IPS DF 6.9 (cell line): ENCODE data around the gene SPACA4.

Source experiments
- DNase-seq: peaks from one replicate; pipeline ENCODE4 v3.0.0-alpha.2; 2013; ENCODE audit warnings: low read depth, low spot score
- H3K27ac ChIP-seq: one replicate; pipeline ENCODE4 v1.5.1; 2013; ENCODE audit warnings: low read length, control low read depth
- H3K27me3 ChIP-seq: 2 replicates; pipeline ENCODE4 v1.6.1; 2013; ENCODE audit warnings: mild to moderate bottlenecking, low read length; ENCODE audit not compliant: control insufficient read depth, insufficient read depth
- H3K36me3 ChIP-seq: 2 replicates; pipeline ENCODE4 v1.6.1; 2013; ENCODE audit warnings: low read length; ENCODE audit not compliant: control insufficient read depth, insufficient read depth
- H3K4me1 ChIP-seq: 2 replicates; pipeline ENCODE4 v1.6.1; 2013; ENCODE audit warnings: low read length; ENCODE audit not compliant: control insufficient read depth, insufficient read depth
- H3K4me3 ChIP-seq: 2 replicates; pipeline ENCODE4 v1.5.1; 2013; ENCODE audit warnings: mild to moderate bottlenecking, low read length
- H3K9me3 ChIP-seq: 2 replicates; pipeline ENCODE4 v1.6.1; 2013; ENCODE audit warnings: low read length, inconsistent platforms; ENCODE audit not compliant: control insufficient read depth, insufficient read depth
- WGBS: extraction: QIAGEN DNeasy Blood & Tissue Kit; methylation state at CpG from one replicate; pipeline ENCODE4 v1.1.7; 2013; ENCODE audit warnings: mixed read lengths, missing lambda C conversion rate; ENCODE audit not compliant: insufficient read length, insufficient coverage; 5-methylcytosine and 5-hydroxymethylcytosine counted together

SPACA4 gene

GRCh38 chr19:48613024-48613851 is 6.7 kb downstream of the SPACA4 start:
- Histone ChIP-seq H3K4me1 (peaks cover 6% of the 10 kb centered on the region), H3K27me3 (no peaks in the 10 kb centered on the region), H3K4me3 (no peak overlapping the region), H3K36me3 (peaks cover 21% of the 10 kb centered on the region), H3K9me3 (no peaks in the 10 kb centered on the region), H3K27ac (no peak overlapping the region)
- DNase-seq: no peak
- no CpG with 5 or more reads among the region's 39 CpGs for WGBS

- Histone ChIP-seq H3K27me3 (no peaks in the 10 kb centered on the region), H3K9me3 (no peaks in the 10 kb centered on the region), H3K36me3 (peaks cover 21% of the 10 kb centered on the region), H3K4me1 (peaks cover 4% of the 10 kb centered on the region), H3K4me3 (no peak overlapping the region), H3K27ac (no peak overlapping the region)
- no peak for DNase-seq
- WGBS: no CpG with 5 or more reads among the region's 13 CpGs
These were observed 7.4 kb downstream of the SPACA4 start for GRCh38 chr19:48613852-48614435.

- Histone ChIP-seq H3K27me3 (no peaks in the 10 kb centered on the region), H3K36me3 (peaks cover 21% of the 10 kb centered on the region), H3K27ac (no peak within 1 kb of the TSS), H3K4me1 (peaks cover 4% of the 10 kb centered on the region), H3K4me3 (no peak within 1 kb of the TSS; the same call in 1 of the 2 replicates), H3K9me3 (no peaks in the 10 kb centered on the region)
- no peak for DNase-seq
- no CpG with 5 or more reads among the region's 31 CpGs for WGBS
These were observed 8.1 kb downstream of the SPACA4 start, which contains the start of gene FAM83E for GRCh38 chr19:48614436-48615230. FAM83E (minus strand) TSS chr19:48615076; CDS start chr19:48613372, 1,704 bp downstream.

- H3K27me3 ChIP-seq: no peaks in the 10 kb centered on the region
- no CpG with 5 or more reads among the region's 19 CpGs for WGBS
- H3K9me3 ChIP-seq: no peaks in the 10 kb centered on the region
- peaks cover 4% of the 10 kb centered on the region for H3K4me1 ChIP-seq
- H3K36me3 ChIP-seq: peaks cover 21% of the 10 kb centered on the region
- no peak for DNase-seq
- H3K27ac ChIP-seq: no peak overlapping the region
- H3K4me3 ChIP-seq: no peak overlapping the region
These were observed 8.9 kb downstream of the SPACA4 start for GRCh38 chr19:48615231-48616040.

GRCh38 chr19:48616041-48616436 is 9.5 kb downstream of the SPACA4 start:
- H3K9me3 ChIP-seq: no peaks in the 10 kb centered on the region
- no peak overlapping the region for H3K27ac ChIP-seq
- no peak for DNase-seq
- H3K4me3 ChIP-seq: no peak overlapping the region
- WGBS: no CpG with 5 or more reads among the region's 16 CpGs
- no peaks in the 10 kb centered on the region for H3K27me3 ChIP-seq
- H3K36me3 ChIP-seq: peaks cover 21% of the 10 kb centered on the region
- H3K4me1 ChIP-seq: peaks cover 4% of the 10 kb centered on the region

GRCh38 chr19:48616491-48617056 is 10.0 kb downstream of the SPACA4 start:
- H3K36me3 ChIP-seq: peaks cover 21% of the 10 kb centered on the region
- H3K27ac ChIP-seq: no peak overlapping the region
- H3K27me3 ChIP-seq: no peaks in the 10 kb centered on the region
- no peak overlapping the region for H3K4me3 ChIP-seq
- H3K9me3 ChIP-seq: no peaks in the 10 kb centered on the region
- DNase-seq: no peak
- WGBS: no CpG with 5 or more reads among the region's 12 CpGs
- peaks cover 4% of the 10 kb centered on the region for H3K4me1 ChIP-seq

GRCh38 chr19:48617146-48617937 is 10.8 kb downstream of the SPACA4 start:
- Histone ChIP-seq H3K4me3 (no peak overlapping the region; the same call in 1 of the 2 replicates), H3K9me3 (no peaks in the 10 kb centered on the region), H3K27me3 (no peaks in the 10 kb centered on the region), H3K27ac (no peak overlapping the region), H3K4me1 (peaks cover 4% of the 10 kb centered on the region), H3K36me3 (peaks cover 21% of the 10 kb centered on the region)
- no peak for DNase-seq
- WGBS: no CpG with 5 or more reads among the region's 18 CpGs

- Histone ChIP-seq H3K36me3 (peaks cover 21% of the 10 kb centered on the region), H3K4me1 (peaks cover 4% of the 10 kb centered on the region), H3K27me3 (no peaks in the 10 kb centered on the region), H3K27ac (no peak overlapping the region), H3K4me3 (peak overlapping the region; percentile 97), H3K9me3 (no peaks in the 10 kb centered on the region)
- no peak for DNase-seq
- no CpG with 5 or more reads among the region's 18 CpGs for WGBS
These were observed 11.9 kb downstream of the SPACA4 start for GRCh38 chr19:48618278-48618915.
